ENCODE measurements around the gene ADD2.

Gene ADD2

GRCh38 chr2:70785137-70785911 lies 17.3 kb upstream of the ADD2 start:
- peak; percentile 60 for DNase-seq (ENCODE audit: low spot score)

- DNase-seq (ENCODE audit: low spot score): no peak
These were observed 16.3 kb upstream of the ADD2 start for GRCh38 chr2:70784320-70784719.

GRCh38 chr2:70779911-70780545 lies 12.0 kb upstream of the ADD2 start:
- no peak for DNase-seq (ENCODE audit: low spot score)

GRCh38 chr2:70779491-70779890 lies 11.5 kb upstream of the ADD2 start:
- no peak for DNase-seq (ENCODE audit: low spot score)

GRCh38 chr2:70778676-70779075 lies 10.7 kb upstream of the ADD2 start:
- DNase-seq (ENCODE audit: low spot score): no peak

GRCh38 chr2:70777450-70777849 lies 9.4 kb upstream of the ADD2 start:
- no peak for DNase-seq (ENCODE audit: low spot score)

- DNase-seq (ENCODE audit: low spot score): no peak
These were observed 8.3 kb upstream of the ADD2 start for GRCh38 chr2:70776266-70776665.

GRCh38 chr2:70775141-70775540 lies 7.1 kb upstream of the ADD2 start:
- no peak for DNase-seq (ENCODE audit: low spot score)

GRCh38 chr2:70772486-70773155 lies 4.6 kb upstream of the ADD2 start:
- DNase-seq (ENCODE audit: low spot score): no peak

GRCh38 chr2:70771446-70771845 lies 3.4 kb upstream of the ADD2 start:
- DNase-seq (ENCODE audit: low spot score): no peak

GRCh38 chr2:70769450-70769849 lies 1.4 kb upstream of the ADD2 start:
- no peak for DNase-seq (ENCODE audit: low spot score)

- no peak for DNase-seq (ENCODE audit: low spot score)
These were observed 638 bp upstream of the ADD2 start for GRCh38 chr2:70768590-70769085.

- DNase-seq (ENCODE audit: low spot score): no peak
These were observed 811 bp downstream of the ADD2 start for GRCh38 chr2:70767079-70767698.

GRCh38 chr2:70766357-70767078 lies 1.5 kb downstream of the ADD2 start:
- DNase-seq (ENCODE audit: low spot score): no peak

- DNase-seq (ENCODE audit: low spot score): no peak
These were observed 2.5 kb downstream of the ADD2 start for GRCh38 chr2:70765507-70765906.

- DNase-seq (ENCODE audit: low spot score): no peak
These were observed 8.6 kb downstream of the ADD2 start for GRCh38 chr2:70759446-70759845.

- DNase-seq (ENCODE audit: low spot score): no peak
These were observed 10.0 kb downstream of the ADD2 start for GRCh38 chr2:70757966-70758365.

- no peak for DNase-seq (ENCODE audit: low spot score)
These were observed 10.6 kb downstream of the ADD2 start for GRCh38 chr2:70757360-70757759.

- no peak for DNase-seq (ENCODE audit: low spot score)
These were observed 11.9 kb downstream of the ADD2 start for GRCh38 chr2:70756128-70756527.

GRCh38 chr2:70753902-70754301 lies 14.1 kb downstream of the ADD2 start:
- DNase-seq (ENCODE audit: low spot score): no peak

GRCh38 chr2:70753031-70753430 lies 15.0 kb downstream of the ADD2 start:
- DNase-seq (ENCODE audit: low spot score): no peak

GRCh38 chr2:70752396-70752795 lies 15.6 kb downstream of the ADD2 start:
- no peak for DNase-seq (ENCODE audit: low spot score)

All from NAMALWA (cell line).